T follicular helper cell (primary cell): ENCODE data around the gene HDAC7.

Experiments used
- DNase-seq: peaks from one replicate; pipeline ENCODE4 v3.0.0-alpha.2; 2020; ENCODE audit warnings: low read depth

HDAC7 gene

DNA sequence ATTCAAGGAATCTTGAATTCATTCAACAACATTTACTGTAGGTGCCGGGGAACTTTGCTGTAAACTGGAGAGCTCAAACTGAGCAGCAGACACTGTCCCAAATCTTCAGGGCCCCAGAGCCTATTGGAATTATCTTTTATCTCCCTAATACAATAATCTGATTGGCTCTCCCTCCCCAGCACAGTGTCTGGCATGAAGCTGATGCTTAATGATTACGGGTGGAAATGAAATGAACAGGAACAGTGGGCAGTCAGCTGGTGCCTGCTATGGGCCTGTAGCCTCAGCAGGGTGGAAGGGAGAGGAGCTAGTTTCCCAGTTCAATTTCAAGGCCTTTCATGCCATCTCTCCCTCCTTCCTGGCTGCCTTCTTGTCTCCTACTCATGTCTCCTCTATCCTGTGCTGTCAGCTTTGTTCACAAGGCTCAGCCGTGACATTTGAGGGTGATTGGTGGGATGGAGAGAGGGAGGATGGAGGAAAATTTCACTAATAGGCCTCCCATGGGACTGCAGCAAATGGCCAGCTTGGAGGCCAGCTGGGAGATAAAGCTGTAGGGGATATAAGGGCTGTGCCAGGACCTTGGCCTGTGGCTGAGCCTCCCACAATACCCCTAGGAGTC is 56.7 kb downstream of the HDAC7 start:
- no peak for DNase-seq

DNA sequence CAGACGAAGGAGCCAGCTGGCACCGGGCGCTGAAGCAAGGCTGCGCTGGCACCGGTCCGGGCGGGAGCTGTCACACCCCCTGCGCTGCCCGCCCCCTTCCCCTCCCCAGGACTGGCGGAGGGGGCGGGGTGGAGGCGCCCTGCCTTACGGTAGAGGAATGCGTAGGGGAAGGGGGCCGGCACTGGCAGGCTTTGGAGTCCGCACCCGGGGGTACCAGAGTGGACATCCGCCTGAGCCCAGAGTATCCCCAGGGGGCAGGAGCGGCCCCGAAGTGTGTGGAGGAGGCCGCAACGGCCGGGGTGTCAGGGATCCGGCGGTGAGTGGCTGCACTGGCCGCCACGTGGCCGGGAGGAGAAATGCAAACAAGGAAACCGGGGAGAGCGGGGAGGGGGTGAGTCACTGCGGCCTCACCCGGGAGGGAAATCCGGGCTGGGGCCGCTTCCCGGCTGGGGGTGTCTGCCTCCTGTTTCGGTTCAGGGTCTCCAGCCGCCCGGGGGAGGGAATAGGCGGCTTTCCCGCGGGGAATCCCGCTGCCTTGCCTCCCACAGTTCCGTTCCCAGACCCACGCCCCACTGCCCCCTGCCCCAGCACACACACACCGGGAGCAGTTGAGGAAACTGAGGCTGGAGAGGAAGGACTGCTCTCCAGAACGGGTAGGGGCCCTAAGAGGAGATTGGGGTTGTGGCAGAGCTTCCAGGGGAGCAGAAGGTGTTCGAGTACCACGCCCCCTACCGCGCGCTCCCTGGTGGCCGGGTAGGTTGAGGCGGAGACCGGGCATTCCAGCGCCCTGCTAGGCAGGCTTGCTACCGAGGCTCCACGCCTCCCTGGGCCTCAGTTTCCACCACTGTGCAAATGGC is 60.6 kb downstream of the HDAC7 start, which contains the start of gene RAPGEF3:
Gene RAPGEF3 (minus strand): TSS at position 47 of the 857 bp plus-strand sequence. CDS start 324 bp downstream, outside the sequence.
- peak; percentile 59 for DNase-seq

DNA sequence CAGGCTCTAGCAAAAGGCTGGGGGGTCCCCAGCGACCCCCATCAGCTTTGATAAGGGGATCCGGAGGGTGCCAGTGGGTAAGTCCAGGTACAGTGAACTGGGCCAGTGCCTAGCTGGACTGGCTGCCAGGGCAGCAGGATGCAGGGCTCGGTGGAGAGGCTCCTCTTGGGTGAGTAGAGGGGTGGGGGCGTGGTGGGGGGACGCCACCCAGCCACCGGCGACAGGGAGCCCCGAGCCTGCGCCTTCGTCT is 61.2 kb downstream of the HDAC7 start:
- DNase-seq = no peak

DNA sequence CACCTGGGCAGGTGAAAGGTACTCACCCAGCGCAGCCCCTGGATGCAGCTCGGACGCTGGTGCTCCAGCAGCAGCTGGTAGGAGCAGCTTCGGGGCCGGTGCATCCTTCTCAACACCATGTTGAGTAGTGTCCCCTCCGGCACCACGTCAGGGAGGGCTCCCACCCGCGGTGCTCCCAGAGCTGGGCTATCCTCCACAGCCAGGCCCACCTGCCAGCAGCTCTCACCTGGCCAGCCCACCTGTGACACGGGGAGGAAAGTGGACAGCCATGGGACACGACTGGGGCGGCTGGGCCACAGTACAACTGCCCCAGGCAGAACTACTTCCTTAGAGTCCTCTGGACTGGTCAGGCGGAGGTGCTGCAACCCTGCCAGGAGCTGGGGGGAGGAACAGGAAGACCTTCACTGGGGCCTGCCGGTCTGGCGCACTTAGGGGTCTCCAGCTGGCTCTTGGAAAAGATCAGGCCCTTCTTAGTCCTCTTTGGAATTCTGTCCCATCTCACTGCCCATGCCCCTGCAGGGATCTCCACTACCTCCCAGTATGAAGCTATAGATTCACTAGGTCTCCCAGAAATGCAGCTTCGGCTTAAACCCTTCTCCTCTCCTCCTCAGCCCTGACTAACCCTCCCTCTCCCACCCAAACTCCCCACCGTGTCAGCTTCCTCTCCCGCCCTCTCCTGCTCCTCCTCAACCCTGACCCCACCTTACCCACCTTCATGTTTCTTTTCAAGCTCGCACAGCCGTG is 61.7 kb downstream of the HDAC7 start:
- DNase-seq = no peak

DNA sequence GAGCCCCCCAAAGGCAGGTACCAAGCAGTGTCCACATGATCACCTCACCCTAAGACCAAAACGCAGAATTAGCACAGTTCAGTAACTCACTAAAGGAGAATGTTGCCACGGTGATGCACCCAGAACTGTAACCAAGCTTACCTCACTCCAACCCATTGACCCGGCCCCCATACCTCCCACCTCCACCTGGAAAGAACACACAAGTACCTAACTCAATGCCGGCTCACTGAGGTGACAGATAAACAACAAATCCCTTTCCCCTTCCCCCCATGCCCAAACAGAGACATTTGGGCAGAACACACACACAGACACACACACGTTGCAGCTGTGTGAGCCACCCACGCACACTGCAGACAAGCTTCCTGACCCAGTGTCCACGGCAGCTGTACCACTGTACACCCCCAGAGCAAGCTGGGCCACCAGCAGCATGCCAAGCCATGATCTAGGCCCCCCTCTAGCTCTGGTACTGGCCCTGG is 62.3 kb downstream of the HDAC7 start:
- DNase-seq = no peak

DNA sequence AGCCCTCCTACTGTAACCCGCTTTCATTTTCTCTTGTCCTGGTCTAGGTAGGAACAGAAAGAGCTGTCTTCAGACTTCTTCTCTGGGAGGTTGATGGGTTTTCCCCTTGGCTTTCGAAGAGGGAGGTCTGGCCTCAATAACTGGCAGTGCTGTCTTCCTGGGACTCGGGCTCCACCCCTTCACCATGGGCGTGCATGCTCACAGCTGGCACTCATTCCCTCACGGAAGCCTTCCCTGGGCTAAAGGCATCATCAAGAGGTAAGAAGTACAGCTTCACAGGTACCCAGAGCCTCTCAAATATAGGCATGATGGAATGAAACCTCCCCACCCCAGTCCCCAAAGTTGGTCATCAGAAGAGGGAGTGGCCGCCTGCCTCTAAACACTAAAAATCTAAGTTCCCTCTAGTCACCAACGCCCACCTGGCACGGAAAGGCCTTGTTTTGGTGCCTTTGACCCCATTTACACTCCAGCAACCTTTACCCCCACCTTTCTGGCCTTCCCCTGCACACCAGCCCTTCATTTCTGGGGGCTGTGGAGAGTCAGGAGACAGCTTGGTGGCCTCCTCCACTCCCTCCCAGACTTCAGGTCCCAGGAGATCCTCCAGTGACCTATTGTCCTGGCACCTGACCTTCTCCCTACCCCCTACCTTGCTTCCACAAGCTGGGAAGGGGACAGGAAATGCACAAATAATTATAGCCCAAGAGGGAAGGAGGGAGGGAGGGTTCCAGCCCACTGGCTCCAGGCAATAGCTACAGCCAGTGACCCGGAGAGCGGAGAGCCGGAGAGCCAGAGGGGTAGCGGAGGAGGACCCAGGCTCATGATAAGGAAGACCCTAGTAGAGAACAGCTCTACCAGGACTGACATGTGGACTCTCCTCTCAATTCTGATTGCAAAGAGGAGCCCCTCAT is 63.8 kb downstream of the HDAC7 start:
- no peak for DNase-seq

DNA sequence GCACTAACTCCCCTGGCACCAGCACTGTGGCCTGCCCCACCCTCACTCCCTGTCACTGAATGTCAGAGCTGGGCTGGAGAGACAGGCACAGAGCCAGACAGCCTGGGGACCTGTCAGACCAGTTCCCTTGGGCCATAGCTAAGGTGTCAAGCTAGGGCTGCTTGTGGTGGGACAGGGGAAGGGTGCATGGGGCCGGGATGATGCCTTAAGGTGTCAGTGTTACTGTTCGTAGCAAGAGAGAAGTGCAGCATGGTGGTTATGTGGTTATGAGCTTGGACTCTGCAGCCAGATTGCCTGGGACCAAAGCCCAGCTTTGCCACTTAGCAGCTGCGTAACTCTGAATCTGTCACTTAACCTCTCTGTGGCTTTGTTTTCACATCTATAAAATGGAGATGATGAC is 64.8 kb downstream of the HDAC7 start:
- DNase-seq = no peak

DNA sequence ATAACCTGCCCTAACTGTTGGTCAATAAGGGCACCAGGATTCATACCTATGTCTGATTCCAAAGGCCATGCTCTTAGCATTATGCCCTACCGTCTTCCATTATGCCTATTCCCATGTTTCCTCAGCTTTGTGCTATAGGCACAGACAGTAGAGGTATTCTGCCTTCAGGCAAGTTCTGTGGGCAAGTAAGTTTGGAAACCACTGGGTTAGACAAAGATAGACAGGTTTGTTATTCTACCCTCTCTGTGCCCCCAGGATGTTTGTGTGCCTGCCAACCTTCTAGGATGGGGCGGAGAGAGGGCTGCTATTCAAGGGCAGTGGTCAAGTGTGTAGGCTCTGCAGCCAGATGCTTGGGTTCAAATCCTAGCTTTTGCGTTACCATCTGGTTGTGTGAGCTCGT is 65.6 kb downstream of the HDAC7 start:
- DNase-seq = no peak

DNA sequence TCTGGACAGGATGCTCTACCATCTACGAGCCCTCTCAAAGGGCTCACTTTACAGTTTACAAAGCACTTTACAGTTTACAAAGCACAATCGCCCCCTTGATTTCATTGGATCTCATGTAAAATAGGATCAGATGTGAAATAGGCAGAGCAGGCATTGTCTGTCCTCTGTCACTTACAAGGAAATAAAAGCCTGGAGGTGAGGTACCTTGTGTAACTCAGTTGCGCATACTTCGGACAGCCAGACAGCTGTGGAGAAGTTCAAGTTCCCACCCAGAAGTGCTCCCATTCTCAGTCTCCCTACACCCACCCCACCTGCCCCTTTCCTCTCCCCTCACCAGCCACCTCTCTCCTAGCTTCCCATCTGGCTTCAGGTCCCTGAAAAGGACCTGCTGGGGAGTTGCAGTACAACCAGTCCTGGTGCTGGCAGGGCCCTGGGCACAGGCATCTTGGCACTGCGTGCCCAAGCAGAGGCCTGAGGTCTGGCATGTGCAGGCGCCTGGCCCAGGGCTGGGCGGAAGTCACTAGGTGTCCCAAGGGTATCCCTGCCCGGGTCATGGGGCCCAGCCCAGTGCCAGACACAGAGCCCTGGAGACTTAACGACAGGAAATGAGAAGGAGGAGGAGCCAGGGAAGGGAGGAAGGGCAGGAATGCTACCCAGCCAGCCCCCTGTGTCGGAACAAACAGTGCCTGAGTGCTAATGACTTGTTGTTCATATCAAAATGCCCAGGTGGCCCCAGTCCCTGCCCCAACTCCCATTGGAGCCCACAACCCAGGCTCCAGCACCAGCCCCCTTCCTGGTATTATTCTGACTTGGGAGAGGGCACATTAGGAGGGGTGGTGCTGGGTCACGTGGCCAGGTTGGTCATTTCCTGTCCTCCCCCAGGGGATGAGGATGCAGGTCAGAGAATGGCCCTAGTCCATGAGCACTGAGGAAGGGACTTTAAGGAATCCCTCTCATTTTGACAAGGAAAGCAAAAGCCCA is 66.4 kb downstream of the HDAC7 start:
- DNase-seq = no peak

DNA sequence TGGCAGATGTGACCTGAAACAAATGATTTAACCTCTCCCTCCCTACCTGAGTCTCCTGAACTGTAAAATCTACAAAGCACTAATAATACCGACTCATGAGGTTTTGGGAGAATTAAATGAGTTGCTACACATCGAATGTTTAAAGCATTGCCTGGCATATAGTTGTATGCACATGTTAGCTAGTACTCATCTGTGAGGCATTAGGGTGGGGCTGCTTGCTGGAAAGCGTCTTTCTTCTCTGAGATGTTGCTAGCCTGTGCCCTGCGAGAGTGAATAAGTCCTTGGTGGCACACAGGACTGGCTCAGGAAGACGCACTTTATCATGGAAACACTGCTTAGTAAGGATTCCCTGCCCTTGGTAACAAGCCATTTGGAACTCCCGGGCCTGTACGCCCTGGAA is 67.2 kb downstream of the HDAC7 start:
- no peak for DNase-seq

DNA sequence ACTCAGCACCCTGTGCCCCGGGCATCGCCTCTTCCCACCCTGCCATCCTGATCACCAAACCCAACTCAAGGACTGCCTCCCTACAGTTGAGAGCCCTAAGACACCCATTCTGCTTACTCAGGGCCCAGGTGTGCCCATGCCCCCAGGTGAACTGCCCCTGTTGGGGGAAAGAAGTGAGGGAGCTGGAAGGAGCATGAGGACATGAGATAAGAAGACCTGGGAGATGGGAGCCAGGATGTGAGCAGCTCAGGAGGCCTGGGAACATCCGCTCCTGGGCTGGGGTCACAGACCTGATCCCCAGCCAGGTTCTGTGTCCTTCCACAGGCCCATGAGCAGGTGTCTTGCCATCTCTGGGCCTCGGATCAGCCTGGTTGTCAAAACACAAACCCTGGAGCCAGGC is 67.6 kb downstream of the HDAC7 start:
- no peak for DNase-seq

DNA sequence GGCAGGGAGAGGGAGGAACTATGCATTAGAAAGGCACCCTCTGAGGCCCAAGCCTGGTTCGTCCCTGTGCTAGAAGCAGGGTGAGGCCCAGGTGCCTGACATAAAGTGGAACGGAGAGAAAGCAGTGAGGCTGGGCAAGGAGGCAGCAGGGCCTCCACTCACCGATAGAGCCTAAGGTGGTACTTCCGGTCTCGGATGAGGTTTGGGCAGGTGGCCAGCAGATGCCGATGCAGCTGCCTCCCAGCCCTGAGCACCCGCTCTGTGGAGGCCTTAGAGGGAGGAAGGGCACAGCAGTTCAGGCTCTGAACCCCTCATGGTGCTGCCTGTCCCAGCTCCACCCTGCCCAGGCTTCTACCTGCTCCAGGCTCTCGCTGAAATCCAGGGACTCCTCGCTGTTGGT is 68.1 kb downstream of the HDAC7 start:
- DNase-seq = no peak

DNA sequence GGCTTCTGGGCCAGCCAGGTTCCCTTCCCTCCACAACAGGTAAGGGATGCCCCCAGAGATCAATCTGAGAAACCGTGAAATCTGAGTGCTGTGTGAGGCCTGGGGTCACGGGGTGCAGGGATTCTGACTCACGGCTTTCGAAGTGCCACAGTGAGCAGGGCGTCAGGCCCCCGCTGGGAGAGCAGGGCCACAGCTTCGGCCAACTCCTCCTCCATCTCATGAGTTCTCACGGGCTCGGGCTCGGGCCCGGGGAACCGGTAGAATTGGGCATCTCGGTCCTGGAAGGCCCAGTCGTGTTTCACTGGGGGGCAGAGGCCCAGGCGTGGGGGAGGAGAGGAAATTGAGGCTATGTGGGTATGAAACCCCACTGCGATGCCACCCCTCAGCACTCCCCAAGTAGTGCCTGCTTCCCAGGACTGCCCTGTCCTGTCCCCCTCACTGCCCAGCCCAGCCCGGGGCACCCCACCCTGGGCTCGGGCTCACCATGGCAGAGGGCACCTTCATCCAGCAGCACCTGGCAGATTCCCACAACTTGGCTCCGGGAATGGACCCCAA is 68.7 kb downstream of the HDAC7 start:
- DNase-seq = no peak

DNA sequence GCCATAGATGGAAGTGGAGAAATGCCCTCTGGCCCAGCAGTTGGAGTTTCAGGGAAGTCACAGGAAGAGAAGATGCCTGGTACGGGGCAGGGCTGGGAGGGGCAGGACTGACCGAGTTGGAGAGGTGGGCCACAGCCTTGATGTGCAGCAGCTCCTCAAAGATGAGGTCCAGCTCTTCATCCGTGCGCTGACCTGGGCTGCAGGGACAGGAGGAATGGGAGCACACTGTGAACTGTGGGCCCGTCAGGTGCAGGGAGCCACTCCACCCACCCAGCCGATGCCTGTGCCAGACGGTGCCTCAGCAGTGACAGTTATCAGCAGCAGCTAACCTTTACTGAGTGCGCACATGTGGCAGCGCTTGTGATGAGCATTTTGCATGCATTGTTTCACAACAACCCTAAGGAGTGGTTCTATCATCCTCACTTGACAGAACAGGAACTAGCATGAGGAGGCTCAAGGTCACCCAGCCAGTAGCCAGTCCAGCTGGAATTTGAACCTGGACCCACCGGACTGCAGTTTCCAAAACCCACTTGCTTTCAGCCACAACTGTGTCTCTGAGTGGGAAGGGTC is 69.4 kb downstream of the HDAC7 start:
- DNase-seq = no peak

DNA sequence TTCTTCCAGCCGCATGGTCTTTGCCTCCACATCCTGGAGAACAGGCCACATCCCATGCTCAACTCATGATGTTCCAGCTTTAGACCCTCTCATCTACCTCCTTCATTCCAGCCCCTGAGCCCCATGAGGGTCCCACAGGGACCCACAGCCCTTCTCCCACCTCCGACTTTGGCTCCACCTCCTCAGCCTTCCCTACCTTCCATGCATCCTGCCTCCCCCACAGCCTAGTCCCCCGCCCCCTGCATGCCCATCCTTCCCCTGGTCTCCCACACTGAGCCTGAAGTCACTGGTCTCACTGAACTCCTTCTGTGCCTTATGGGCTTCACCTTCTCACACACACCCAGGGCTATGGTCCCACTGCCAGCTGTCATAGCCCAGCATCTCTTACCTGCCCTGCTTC is 70.8 kb downstream of the HDAC7 start:
- DNase-seq = no peak

DNA sequence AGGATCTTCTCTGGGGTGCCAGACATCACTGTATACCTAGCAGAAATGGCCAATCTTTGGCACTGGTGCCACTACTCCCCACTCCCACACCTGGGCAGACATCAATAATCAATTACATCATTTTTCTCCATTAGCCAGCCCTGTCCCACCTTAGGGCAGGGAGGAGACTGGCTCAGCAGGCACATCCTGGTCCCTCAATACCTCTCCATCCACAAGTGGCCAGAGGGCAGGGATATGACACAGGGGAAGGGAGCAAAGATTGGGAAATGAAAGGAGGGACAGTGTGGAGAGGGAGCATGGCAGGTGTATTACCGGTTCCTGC is 71.2 kb downstream of the HDAC7 start:
- no peak for DNase-seq

DNA sequence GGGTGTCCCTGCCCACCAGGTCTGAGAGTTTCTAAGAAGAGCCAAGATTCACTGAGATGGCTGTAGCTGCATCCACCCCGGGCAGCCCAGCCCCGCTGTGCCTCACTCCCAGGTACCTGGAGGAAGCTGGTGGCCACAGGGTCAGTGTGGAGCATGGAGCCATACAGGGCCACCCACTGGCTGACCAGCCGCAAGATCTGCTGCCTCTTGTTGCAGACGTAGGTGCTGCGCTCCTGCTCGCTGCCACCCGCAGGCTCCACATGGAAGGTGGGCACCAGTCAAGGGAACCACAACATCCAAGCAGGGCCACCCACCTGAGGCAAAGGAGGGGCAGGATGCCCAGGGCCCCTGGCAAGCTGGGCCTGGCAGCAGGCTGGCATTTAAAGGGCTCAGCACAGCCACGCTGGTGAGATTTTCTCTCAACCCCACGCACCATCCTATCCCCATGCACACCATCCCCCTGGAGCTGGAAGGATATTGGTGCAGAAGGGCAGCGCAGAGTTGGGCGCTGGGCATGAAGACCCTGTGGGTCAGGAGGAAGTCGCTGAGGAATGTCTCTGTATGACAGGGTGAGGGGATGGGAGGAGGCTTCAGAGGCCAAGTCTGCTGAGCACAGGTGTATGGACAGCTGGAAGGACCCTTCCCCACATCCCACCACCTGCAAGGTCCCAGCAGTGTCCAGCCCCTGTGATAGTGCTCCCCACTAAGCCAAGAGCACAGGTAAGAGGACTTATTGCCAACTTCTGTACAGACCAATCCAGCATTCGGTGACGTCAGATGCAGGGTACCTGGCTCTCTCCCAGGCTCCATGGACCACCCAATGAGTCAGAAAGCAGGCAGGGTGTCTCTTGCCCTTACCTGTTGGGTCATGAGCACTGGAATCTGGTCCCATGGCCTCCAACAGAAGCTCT is 71.9 kb downstream of the HDAC7 start:
- no peak for DNase-seq

DNA sequence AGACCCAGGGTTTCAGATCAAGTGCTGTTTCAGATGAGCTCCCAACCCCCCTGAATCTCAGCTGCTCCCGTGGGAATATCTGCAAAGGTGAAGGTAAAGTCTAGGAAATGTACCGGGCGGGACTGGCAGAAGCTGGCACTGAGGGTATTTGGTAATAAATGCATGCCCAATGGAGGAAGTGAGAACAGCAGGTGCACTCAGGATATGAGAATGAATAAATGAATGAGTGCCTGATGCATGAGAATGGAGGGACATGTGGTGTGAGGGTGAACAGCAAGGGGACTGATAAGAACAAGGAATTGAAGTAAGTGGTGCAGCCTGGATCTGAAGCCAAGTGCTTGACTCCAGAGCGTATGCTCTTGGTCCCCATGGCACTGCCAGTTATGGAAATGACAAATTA is 72.6 kb downstream of the HDAC7 start:
- DNase-seq = no peak

DNA sequence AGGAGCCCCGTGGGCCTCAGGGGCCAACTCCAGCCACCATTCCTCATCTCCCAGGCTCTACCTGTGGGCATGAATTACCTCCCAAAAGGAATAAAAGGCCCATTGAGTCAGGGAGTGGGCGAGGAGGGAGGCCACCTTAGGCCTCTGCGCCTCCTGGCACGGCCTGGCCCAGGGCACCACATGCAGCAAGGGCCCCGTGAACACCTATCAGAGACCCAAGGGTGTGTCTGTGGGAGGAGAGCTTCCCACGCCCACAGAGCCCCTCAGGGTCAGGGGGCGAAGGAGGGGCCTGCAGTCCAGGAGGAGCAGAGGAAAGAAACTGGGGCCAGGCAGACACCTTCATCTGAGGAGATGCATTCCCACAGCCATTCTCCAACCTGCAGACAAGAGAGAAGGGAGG is 73.2 kb downstream of the HDAC7 start:
- DNase-seq = no peak
